Lower leg skin (tissue), 3 donors: ENCODE results near the gene GALNT18.

Source experiments
- POLR2A ChIP-seq, 2 donors: fragments of 450-650 bp; IDR thresholded peaks; one replicate each; pipeline ENCODE4 v1.6.1; 2016 to 2017; ENCODE audit warnings: antibody characterized with exemption in 2 of 2, mild to moderate bottlenecking in 1 of 2, moderate library complexity in 1 of 2
- TF ChIP-seq, protein P1 (sequence below), 3 donors: fragments of 450-650 bp; IDR thresholded peaks; one replicate each; pipeline ENCODE4 v1.5.1; 2016; ENCODE audit warnings: antibody characterized with exemption in 3 of 3, mild to moderate bottlenecking in 3 of 3, moderate library complexity in 2 of 3

- TF ChIP-seq POLR2A (IDR thresholded peaks at IDR 0.05), result no peak
- TF ChIP-seq, protein P1, sequence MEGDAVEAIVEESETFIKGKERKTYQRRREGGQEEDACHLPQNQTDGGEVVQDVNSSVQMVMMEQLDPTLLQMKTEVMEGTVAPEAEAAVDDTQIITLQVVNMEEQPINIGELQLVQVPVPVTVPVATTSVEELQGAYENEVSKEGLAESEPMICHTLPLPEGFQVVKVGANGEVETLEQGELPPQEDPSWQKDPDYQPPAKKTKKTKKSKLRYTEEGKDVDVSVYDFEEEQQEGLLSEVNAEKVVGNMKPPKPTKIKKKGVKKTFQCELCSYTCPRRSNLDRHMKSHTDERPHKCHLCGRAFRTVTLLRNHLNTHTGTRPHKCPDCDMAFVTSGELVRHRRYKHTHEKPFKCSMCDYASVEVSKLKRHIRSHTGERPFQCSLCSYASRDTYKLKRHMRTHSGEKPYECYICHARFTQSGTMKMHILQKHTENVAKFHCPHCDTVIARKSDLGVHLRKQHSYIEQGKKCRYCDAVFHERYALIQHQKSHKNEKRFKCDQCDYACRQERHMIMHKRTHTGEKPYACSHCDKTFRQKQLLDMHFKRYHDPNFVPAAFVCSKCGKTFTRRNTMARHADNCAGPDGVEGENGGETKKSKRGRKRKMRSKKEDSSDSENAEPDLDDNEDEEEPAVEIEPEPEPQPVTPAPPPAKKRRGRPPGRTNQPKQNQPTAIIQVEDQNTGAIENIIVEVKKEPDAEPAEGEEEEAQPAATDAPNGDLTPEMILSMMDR (IDR thresholded peaks at IDR 0.05), result no peak
Observed at GRCh38 chr11:11486002-11486401, 135.8 kb downstream of the GALNT18 start.
